ENCODE measurements around the gene BABAM2. TPM values are rescaled to one million over a fixed set of nuclear protein-coding genes. Genes with fewer than 3 reads are reported as not detected.

Gene BABAM2
- total and polyA plus RNA-seq, 10 of the 15 experiments (the other 5 are each of a cell fraction or from before 2014, with no cell fraction given) = 30.7 to 59.9 (median 44.5) TPM

DNA sequence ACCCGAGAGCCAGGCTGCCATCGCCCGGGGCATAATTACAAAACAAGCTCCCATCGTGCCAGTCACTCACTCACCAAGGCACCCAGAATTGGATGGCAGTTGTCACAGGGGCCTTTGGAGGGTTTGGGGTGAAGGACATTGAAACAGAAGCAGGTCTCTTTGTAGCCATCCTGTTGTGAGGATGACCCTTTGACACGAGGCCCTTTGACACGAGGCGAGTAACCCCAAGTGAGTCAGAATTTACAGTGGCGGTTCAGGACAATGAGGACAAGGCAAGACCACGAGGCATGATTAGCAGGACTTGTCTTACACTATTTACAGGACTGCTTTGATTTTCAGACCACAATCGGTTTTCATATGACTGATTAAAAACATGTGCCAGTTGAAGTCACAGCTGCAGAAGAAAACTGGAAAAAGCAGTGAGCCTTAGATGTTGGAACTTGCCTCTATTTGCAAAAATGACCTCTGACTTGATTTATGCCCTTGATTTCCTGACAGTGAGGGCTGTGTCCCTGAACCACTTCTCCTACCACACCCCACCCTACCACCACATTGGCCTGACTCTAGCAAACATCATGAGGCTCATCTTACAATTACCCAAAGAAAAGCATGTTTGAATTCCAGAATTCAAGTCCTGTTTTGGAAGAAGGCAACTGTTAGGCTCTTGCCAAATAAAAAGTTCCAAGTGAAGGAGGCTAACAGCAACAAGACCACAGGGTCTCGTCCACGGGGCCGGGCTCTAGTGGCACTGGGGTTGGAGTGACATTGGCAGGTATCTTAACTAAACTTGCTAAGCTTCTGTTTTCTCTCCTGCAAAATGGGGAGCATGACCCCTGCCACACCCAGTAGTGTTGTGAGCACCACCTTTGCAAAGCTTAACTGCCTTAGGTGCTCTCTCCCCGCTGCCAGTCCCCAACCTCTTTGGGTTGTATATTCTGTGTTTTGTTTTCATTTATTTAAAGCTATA is 437.7 kb downstream of the BABAM2 start (continued):
- TF ChIP-seq MTA2 (IDR thresholded peaks at IDR 0.05; ENCODE audit: low read depth) (peak; percentile 44), SREBF2 (IDR thresholded peaks at IDR 0.05; ENCODE audit: low read length) (no peak), CUX1 (IDR thresholded peaks at IDR 0.05; ENCODE audit: insufficient replicate concordance, low read depth, low read length) (no peak), NR2C1 (IDR thresholded peaks at IDR 0.05) (peak; percentile 51), ZNF274 (IDR thresholded peaks at IDR 0.05; ENCODE audit: insufficient read depth, insufficient read length) (no peak), STAT1 (conservative IDR thresholded peaks at IDR 0.05) (no peak), BHLHE40 (IDR thresholded peaks at IDR 0.05; ENCODE audit: borderline replicate concordance in 1 of 2, low read depth in 2 of 2, low read length in 1 of 2) (peak; percentile 23 to 57; a peak in 3 of 4 replicates), BCL3 (IDR thresholded peaks at IDR 0.05; ENCODE audit: borderline replicate concordance, insufficient read depth, low read depth, low read length, poor library complexity, severe bottlenecking) (no peak), PBX3 (IDR thresholded peaks at IDR 0.05; ENCODE audit: insufficient replicate concordance, low read depth, low read length) (no peak), CBX5 (IDR thresholded peaks at IDR 0.05; ENCODE audit: low read depth) (no peak), BCL11A (IDR thresholded peaks at IDR 0.05; ENCODE audit: low read depth, low read length) (0 out of 2 replicates have a peak, but pooled peaks have one; percentile 39), RAD51 (IDR thresholded peaks at IDR 0.05) (no peak), EP300 (IDR thresholded peaks at IDR 0.05; ENCODE audit: borderline replicate concordance in 1 of 2, control insufficient read depth in 1 of 2, low read depth in 2 of 2, low read length in 2 of 2) (0 out of 4 replicates have a peak, but pooled peaks of 1 of the 2 experiments have one; percentile 29), ZNF24 (IDR thresholded peaks at IDR 0.05) (no peak), ZZZ3 (IDR thresholded peaks at IDR 0.05; ENCODE audit: control insufficient read depth, insufficient read length, low read depth) (no peak)
- TF ChIP-seq, protein P1, sequence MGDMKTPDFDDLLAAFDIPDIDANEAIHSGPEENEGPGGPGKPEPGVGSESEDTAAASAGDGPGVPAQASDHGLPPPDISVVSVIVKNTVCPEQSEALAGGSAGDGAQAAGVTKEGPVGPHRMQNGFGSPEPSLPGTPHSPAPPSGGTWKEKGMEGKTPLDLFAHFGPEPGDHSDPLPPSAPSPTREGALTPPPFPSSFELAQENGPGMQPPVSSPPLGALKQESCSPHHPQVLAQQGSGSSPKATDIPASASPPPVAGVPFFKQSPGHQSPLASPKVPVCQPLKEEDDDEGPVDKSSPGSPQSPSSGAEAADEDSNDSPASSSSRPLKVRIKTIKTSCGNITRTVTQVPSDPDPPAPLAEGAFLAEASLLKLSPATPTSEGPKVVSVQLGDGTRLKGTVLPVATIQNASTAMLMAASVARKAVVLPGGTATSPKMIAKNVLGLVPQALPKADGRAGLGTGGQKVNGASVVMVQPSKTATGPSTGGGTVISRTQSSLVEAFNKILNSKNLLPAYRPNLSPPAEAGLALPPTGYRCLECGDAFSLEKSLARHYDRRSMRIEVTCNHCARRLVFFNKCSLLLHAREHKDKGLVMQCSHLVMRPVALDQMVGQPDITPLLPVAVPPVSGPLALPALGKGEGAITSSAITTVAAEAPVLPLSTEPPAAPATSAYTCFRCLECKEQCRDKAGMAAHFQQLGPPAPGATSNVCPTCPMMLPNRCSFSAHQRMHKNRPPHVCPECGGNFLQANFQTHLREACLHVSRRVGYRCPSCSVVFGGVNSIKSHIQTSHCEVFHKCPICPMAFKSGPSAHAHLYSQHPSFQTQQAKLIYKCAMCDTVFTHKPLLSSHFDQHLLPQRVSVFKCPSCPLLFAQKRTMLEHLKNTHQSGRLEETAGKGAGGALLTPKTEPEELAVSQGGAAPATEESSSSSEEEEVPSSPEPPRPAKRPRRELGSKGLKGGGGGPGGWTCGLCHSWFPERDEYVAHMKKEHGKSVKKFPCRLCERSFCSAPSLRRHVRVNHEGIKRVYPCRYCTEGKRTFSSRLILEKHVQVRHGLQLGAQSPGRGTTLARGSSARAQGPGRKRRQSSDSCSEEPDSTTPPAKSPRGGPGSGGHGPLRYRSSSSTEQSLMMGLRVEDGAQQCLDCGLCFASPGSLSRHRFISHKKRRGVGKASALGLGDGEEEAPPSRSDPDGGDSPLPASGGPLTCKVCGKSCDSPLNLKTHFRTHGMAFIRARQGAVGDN (IDR thresholded peaks at IDR 0.05) = peak; percentile 36; the same call in 1 of the 2 replicates
